Right atrium auricular region (tissue), 2 donors: Measurements from ENCODE around the gene MALT1. TPM values are rescaled to one million over a fixed set of nuclear protein-coding genes. Genes with fewer than 3 reads are reported as not detected.

Experiments used
- DNase-seq: peaks from one replicate; pipeline ENCODE4 v3.0.0-alpha.2; 2019; ENCODE audit warnings: low spot score
- H3K27ac ChIP-seq, 2 donors: fragments of 200-600 bp; sonication (generic); 1 replicate in 1 of 2; 2 replicates in 1 of 2; pipeline ENCODE4 v1.5.1; 2016 to 2019
- H3K27me3 ChIP-seq, 2 donors: fragments of 200-600 bp; sonication (generic); one replicate each; pipeline versions ENCODE4 v1.5.1 to v1.6.0; 2017 to 2019
- H3K36me3 ChIP-seq: fragments of 200-600 bp; sonication (generic); one replicate; pipeline ENCODE4 v1.5.1; 2016
- H3K4me1 ChIP-seq, 2 donors: fragments of 200-600 bp; sonication (generic); one replicate each; pipeline versions ENCODE4 v1.5.1 to v1.6.0; 2017 to 2019
- H3K4me3 ChIP-seq, 2 donors: fragments of 200-600 bp; sonication (generic); 1 replicate in 1 of 2; 2 replicates in 1 of 2; pipeline ENCODE4 v1.5.1; 2017 to 2019; ENCODE audit warnings: mild to moderate bottlenecking in 1 of 2, moderate library complexity in 1 of 2
- H3K9me3 ChIP-seq, 2 donors: fragments of 200-600 bp; sonication (generic); one replicate each; pipeline ENCODE4 v1.5.1; 2019
- total RNA-seq, 2 donors: library from RNA; depleted of rRNA; stranded (reverse); fragments of >200 nt; gene quantifications; one replicate each; pipeline ENCODE4 v1.1.0, GENCODE V29; 2016
- TF ChIP-seq, protein P1 (sequence below), 2 donors: fragments of 200-600 bp; sonication (generic); IDR thresholded peaks; one replicate each; pipeline ENCODE4 v1.5.1; 2019; ENCODE audit warnings: antibody characterized with exemption in 2 of 2

MALT1 gene
- total RNA-seq, 2 donors from 2014 or later = 9.9 to 10.9 TPM

GRCh38 chr18:58732471-58732870 is 61.2 kb downstream of the MALT1 start:
- H3K27me3 ChIP-seq = no peaks in the 10 kb centered on the region
- H3K27ac ChIP-seq = no peak overlapping the region
- no peak overlapping the region for H3K4me3 ChIP-seq
- peaks cover 32% of the 10 kb centered on the region for H3K36me3 ChIP-seq
- H3K9me3 ChIP-seq = no peaks in the 10 kb centered on the region
- DNase-seq = no peak
- no peaks in the 10 kb centered on the region for H3K4me1 ChIP-seq
- TF ChIP-seq, protein P1, sequence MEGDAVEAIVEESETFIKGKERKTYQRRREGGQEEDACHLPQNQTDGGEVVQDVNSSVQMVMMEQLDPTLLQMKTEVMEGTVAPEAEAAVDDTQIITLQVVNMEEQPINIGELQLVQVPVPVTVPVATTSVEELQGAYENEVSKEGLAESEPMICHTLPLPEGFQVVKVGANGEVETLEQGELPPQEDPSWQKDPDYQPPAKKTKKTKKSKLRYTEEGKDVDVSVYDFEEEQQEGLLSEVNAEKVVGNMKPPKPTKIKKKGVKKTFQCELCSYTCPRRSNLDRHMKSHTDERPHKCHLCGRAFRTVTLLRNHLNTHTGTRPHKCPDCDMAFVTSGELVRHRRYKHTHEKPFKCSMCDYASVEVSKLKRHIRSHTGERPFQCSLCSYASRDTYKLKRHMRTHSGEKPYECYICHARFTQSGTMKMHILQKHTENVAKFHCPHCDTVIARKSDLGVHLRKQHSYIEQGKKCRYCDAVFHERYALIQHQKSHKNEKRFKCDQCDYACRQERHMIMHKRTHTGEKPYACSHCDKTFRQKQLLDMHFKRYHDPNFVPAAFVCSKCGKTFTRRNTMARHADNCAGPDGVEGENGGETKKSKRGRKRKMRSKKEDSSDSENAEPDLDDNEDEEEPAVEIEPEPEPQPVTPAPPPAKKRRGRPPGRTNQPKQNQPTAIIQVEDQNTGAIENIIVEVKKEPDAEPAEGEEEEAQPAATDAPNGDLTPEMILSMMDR (IDR thresholded peaks at IDR 0.05) = no peak

DNA sequence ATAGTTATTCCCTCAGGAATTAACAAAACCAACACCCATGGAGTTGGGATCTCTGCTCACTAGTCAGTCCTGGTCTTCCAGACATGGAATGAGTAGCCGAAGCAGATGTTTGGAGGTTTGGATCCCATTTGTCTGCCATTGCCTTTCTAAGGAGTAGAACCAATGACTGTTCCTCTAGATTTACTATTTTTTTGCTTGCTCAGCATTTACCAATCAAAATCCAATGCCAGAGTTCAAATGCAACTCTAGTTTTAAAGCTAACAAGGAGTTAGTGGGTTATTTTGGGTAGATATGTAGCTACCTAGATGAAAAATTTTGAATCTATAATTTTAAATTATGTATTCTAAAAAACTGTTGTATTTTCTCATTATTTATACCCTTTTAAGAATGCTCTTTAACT is 62.6 kb downstream of the MALT1 start:
- no peak for DNase-seq
- Histone ChIP-seq H3K4me3 (no peak overlapping the region), H3K9me3 (no peaks in the 10 kb centered on the region), H3K27ac (no peak overlapping the region), H3K27me3 (no peaks in the 10 kb centered on the region), H3K4me1 (no peaks in the 10 kb centered on the region), H3K36me3 (peaks cover 32% of the 10 kb centered on the region)
- TF ChIP-seq, protein P1 (IDR thresholded peaks at IDR 0.05) = no peak

DNA sequence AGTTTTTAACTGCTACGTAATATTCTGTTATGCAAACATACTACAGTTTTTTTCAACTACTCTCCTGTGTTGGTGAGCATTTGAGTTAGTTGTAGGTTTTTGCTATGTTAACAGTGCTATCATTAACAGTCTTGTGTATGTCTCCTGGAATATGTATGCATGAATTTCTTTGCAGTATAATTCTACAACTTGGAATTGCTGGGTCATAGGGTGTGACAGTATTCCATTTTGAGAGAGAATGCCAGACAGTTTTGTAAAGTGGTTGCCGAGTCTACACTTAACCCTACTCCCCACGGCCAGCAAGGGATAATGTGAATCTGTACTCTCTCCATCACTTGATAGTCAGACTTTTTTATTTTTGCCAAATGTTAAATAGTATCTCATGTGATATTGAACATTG is 67.1 kb downstream of the MALT1 start:
- H3K36me3 ChIP-seq = peaks cover 30% of the 10 kb centered on the region
- no peak overlapping the region for H3K27ac ChIP-seq
- no peaks in the 10 kb centered on the region for H3K27me3 ChIP-seq
- no peak overlapping the region for H3K4me3 ChIP-seq
- DNase-seq = no peak
- TF ChIP-seq, protein P1 (IDR thresholded peaks at IDR 0.05) = no peak
- H3K9me3 ChIP-seq = no peaks in the 10 kb centered on the region
- H3K4me1 ChIP-seq = no peaks in the 10 kb centered on the region

DNA sequence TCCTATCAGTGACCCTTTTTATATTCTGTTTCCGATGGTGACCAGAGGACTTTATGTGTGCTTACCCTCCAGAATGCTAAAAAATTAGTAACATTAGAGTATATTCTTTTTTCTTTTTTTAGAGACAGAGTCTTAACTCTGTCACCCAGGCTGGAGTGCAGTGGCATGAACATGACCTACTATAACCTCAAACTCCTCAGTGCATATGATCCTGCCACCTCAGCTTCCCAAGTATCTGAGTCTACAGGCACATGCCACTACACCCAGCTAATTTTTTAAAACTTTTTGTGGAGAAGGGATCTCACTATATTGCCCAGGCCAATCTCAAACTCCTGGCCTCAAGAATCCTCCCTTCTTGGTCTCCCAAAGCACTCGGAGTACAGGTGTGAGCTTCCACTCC is 74.6 kb downstream of the MALT1 start:
- Histone ChIP-seq H3K27me3 (no peaks in the 10 kb centered on the region), H3K9me3 (peaks cover 0 to 15% of the 10 kb centered on the region in 2 donors), H3K4me3 (no peak overlapping the region), H3K36me3 (peaks cover 64% of the 10 kb centered on the region), H3K27ac (no peak overlapping the region), H3K4me1 (no peaks in the 10 kb centered on the region)
- DNase-seq = no peak
- TF ChIP-seq, protein P1 (IDR thresholded peaks at IDR 0.05) = no peak

DNA sequence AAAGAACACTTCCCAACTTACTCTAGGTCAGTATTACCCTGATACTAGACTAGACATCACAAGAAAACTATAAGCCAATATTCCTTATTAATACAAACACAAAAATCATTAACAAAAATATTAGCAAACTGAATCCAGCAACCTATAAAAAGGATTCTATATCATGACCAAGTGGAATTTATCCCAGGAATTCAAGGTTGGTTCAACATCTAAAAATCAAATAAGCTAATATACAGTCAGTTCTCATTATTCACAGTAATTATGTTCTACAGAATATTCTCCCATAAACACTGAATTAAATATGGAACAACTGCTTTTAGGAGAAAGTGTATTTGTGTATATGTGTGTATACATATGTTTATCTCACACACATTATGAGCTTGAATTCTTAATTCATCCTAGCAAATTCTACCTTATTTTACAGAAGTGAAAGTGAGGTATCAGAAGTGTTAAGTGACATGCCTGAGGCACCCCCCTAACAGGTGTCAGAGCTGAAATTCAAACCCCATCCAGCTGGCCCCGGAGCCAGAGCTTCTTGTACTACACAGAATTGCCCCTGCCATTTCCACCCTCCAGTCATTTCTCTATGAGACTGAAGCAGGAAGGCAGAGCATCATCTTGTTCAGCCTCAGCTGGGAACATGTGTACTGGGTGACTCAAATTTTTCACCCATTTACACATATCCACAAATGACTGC is 77.8 kb downstream of the MALT1 start:
- Histone ChIP-seq H3K27me3 (no peaks in the 10 kb centered on the region), H3K4me3 (no peak overlapping the region), H3K36me3 (peaks cover 64% of the 10 kb centered on the region), H3K9me3 (peaks cover 0 to 15% of the 10 kb centered on the region in 2 donors), H3K4me1 (peaks cover 0 to 4% of the 10 kb centered on the region in 2 donors), H3K27ac (no peak overlapping the region)
- TF ChIP-seq, protein P1 (IDR thresholded peaks at IDR 0.05) = no peak
- no peak for DNase-seq

- peak; percentile 34 for DNase-seq
- Histone ChIP-seq H3K27me3 (no peaks in the 10 kb centered on the region), H3K36me3 (peaks cover 15% of the 10 kb centered on the region), H3K4me1 (peaks cover 0 to 24% of the 10 kb centered on the region in 2 donors), H3K9me3 (peaks cover 0 to 4% of the 10 kb centered on the region in 2 donors), H3K27ac (peak overlapping the region; percentile 72), H3K4me3 (no peak overlapping the region)
- TF ChIP-seq, protein P1 (IDR thresholded peaks at IDR 0.05) = no peak
These were observed 82.7 kb downstream of the MALT1 start for GRCh38 chr18:58753976-58754375.
